ENCODE measurements around the gene RBL2.
"Not testable (repeated sequence)": the region's sequence is repeated elsewhere in the genome, so short reads cannot be mapped to it uniquely, and the experiment has no call there.

RBL2 gene

DNA sequence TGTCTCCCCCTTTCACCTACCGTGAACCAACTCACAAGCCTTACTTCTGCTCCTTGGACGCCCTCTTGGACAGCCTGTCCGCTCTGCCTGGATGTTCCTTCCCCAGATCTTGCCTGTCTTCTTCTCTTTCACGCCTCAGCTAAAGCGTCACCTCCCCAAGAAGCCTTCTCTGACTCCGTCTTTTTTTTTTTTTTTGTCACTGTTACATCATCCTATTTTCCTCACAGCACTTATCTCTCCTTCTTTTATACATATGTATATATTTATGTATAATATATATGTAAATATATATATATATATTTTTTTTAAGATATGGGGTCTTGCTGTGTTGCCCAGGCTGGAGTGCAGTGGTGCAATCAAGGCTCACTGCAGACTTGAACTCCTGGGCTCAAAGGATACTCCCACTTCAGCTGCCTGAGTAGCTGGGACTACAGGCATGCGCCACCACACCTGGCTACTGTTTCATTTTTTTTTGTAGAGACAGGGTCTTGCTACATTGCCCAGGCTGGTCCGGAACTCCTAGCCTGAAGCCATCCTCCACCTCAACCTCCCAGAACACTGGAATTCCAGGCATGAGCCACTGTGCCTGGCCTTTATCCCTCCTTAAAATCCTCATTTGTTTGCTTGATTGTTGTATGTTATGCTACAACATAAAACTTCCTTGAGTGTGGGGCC lies 85.3 kb downstream of the RBL2 start:
- in situ Hi-C loops (cut with HindIII; ENCODE audit: low pct_ligation_motif_present, low pct_unique_long_range_greater_than_20kb, low sequenced_read_pairs): no loop called here
- no peak for DNase-seq

DNA sequence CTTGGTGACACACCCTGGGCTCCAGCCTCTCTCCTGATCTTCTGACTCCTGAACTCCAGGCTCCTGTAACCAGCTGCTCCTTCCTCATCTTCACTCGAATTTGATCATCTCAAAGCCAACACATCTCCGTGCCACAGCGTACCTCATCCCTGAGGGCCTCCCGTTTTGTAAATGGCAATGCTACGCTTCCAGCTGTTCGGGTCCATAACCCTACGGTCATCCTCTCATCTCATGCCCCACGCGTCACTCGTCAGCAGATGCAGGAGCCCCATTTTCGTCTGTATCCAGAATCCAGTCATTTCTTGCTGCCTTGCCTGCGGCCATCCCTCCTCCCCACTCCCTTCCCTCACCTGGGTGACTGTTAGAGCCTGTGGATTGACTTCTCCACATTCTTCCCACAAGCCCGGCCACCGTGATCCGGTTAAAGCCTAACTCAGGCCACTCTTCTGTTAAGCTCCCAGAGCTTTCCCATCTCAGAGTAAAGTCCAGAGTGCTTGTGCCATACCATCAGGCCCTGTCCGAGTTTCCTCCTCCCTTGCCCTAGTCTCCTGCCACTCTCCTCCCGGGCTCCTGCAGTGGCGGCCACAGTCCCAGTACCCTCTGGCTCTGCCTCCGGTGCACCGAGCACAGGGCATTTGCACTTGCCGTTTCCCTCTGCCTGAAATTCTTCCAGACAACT lies 89.0 kb downstream of the RBL2 start:
- DNase-seq: no peak
- in situ Hi-C loops (cut with HindIII; ENCODE audit: low pct_ligation_motif_present, low pct_unique_long_range_greater_than_20kb, low sequenced_read_pairs): no loop called here

DNA sequence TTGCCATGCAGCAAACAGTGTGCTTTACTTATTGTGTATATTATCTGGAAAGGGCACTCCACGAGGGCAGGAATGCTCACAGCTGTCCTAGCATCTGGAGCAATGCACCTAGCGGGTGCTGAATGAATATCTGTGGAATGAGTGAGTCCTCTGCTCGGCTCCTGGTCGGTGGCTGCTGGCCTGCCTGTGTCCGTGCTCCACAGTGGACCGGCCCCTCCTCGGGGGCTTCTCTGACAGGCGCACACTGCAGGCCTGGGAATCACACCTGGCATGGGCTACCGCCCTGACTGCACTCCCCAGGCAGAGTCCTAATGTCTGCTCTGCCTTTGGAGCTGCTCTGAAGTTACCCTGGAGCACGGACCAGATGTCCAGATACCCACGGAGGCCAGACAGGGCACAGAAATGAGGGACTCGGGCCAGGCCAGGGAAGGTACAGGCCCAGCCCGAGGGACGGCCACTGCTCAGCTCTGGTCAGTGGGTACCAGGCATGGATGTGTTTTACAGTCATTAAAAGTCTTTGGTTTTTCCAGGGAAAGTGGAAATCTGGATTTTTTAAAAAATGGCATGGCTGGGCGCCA lies 89.8 kb downstream of the RBL2 start:
- no peak for DNase-seq
- in situ Hi-C loops (cut with HindIII; ENCODE audit: low pct_ligation_motif_present, low pct_unique_long_range_greater_than_20kb, low sequenced_read_pairs): no loop called here

DNA sequence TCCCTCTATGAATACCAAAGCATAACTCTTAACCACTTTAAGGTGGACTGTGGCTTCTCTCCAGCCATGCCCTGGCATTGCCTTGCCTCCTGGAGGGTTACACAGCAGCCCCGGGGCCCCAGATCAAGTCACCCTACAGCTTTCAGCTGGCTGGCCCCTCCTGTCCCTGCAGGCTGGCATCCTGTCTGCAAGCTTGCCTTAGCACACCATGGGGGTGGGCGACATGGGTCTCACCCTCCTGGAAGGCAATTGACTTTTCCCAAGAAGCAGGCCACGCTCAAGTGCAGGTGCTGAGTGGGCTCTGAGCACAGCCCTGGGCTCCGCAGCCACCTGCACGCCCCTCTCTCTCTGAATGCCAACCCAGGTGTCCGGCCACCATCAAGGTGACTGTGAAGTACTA lies 94.5 kb downstream of the RBL2 start:
- in situ Hi-C loops (cut with HindIII; ENCODE audit: low pct_ligation_motif_present, low pct_unique_long_range_greater_than_20kb, low sequenced_read_pairs): no loop called here
- no peak for DNase-seq

DNA sequence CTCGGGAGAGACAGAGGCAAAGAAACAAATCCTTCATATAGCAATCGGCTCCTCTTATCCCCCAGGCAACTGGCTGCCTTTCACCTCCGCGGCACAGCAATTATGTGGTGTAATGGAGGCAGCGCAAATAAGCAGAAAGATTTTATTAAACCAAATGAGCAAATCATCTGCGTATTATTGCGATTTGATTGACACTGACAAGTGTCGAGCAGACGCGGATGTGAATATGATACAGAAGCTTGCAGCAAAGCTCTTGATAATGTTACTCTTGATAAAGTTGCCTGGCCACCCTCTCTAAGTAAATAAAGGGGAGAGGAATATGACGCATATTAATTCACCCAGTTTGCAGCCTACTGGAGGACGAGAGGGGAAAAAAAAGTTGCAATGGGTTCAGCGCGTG lies 95.2 kb downstream of the RBL2 start:
- in situ Hi-C loops (cut with HindIII; ENCODE audit: low pct_ligation_motif_present, low pct_unique_long_range_greater_than_20kb, low sequenced_read_pairs): no loop called here
- DNase-seq: no peak

DNA sequence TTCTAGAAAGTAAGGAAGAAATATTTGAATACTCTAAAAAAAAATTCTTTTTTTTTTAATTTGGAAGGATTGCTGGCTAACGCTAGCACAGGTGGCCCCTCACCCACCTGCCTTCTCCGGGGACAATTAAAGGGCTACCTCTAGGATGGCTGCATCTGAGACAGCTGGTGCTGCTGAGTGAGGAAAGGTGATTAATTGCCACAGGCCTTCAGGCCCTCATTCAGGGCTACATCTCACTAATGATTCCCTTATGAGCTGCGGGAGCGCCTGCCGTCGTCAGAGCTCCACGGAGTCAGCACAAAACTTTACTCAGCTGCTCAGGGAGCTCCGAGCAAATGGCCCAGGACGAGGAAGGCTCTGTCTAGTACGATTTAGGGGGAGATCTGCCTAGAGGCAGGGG lies 95.8 kb downstream of the RBL2 start:
- in situ Hi-C loops (cut with HindIII; ENCODE audit: low pct_ligation_motif_present, low pct_unique_long_range_greater_than_20kb, low sequenced_read_pairs): no loop called here

DNA sequence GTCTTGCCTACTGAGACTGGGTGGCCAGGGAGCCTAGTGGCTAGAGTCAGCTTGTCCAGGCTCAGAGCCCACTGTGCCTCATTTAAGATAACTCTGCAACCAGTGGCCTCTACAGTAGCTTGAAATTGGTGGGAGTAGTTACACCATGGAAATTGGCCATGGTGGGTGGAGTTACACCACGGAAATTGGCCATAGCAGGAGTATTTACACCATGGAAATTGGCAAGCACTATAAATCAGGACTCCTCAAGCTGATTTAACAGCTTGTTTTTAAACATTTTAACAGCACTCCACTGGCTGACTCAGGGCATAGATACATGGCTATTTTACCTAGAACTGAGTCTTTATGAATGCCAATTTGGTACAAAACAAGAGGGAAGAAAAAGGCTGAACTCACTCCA lies 96.5 kb downstream of the RBL2 start:
- DNase-seq: no peak
- in situ Hi-C loops (cut with HindIII; ENCODE audit: low pct_ligation_motif_present, low pct_unique_long_range_greater_than_20kb, low sequenced_read_pairs): no loop called here

More for the DNA sequence above, 95.8 kb downstream of the RBL2 start:
- DNase-seq: no peak

DNA sequence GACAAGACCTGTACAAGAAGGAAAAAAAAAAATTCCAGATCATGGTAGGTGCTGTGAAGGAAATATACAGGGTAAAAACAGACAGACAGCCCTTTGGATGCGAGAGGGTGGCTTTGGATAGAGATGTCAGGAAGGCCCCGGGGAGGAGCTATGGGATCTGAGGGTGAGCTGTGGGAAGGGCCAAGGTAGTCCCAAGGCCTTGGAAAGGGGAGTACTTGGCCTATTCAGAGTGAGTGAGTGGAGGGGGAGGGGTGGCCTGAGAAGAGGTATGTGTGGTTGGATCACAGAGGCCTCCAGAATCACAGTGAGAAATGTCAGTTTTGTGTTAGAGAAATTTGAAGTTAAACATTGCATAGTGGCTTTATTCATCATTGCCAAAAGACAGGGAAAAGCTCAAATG lies 99.9 kb downstream of the RBL2 start:
- in situ Hi-C loops (cut with HindIII; ENCODE audit: low pct_ligation_motif_present, low pct_unique_long_range_greater_than_20kb, low sequenced_read_pairs): no loop called here
- DNase-seq: no peak

DNA sequence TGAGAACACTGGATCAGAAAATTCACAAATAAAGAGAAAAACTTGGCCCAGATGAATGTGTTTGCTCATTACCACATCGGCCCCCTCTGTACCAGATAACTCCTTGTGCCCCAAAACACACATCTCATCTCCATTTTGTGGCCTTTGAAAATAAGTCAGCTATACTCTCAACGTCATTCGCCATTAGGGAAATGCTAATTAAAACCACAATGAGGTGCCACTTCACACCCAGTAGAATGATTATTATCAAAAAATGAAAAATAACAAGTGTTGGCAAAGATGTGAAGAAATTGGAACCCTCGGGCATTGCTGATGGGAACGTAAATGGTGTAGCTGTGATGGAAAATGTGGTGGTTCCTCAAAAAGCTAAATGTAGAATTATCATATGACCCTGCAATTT lies 103.4 kb downstream of the RBL2 start:
- DNase-seq: no peak
- in situ Hi-C loops (cut with HindIII; ENCODE audit: low pct_ligation_motif_present, low pct_unique_long_range_greater_than_20kb, low sequenced_read_pairs): no loop called here

DNA sequence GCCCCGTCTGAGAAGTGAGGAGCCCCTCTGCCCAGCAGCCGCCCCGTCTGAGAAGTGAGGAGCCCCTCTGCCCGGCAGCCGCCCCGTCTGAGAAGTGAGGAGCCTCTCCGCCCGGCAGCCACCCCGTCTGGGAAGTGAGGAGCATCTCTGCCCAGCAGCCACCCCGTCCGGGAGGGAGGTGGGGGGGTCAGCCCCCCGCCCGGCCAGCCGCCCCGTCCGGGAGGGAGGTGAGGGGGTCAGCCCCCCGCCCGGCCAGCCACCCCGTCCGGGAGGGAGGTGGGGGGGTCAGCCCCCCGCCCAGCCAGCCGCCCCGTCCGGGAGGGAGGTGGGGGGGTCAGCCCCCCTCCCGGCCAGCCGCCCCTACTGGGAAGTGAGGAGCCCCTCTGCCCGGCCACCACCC lies 105.1 kb downstream of the RBL2 start:
- DNase-seq; in situ Hi-C loops (cut with HindIII; ENCODE audit: low pct_ligation_motif_present, low pct_unique_long_range_greater_than_20kb, low sequenced_read_pairs): not testable (repeated sequence)

DNA sequence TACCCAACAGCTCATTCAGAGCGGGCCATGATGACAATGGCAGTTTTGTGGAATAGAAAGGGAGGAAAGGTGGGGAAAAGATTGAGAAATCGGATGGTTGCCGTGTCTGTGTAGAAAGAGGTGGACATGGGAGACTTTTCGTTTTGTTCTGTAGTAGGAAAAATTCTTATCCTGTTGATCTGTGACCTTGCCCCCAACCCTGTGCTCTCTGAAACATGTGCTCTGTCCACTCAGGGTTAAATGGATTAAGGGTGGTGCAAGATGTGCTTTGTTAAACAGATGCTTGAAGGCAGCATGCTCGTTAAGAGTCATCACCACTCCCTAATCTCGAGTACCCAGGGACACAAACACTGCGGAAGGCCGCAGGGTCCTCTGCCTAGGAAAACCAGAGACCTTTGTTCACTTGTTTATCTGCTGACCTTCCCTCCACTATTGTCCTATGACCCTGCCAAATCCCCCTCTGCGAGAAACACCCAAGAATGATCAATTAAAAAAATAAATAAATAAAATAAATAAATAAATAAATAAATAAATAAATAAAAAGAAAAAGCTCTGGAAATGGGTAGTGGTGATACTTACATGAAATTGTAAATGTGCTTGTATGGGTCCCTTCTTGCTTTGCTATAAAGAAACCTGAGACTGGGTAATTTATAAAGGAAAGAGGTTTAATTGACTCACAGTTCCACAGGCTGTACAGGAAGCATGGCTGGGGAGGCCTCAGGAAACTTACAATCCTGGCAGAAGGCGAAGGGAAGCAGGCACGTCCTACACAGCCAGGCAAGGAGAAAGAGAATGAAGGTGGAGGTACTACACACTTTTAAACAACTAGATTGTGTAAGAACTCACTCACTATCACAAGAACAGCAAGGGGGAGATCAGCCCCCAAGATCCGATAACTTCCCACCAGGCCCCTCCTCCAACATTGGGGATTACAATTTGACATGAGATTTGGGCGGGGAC lies 105.8 kb downstream of the RBL2 start:
- in situ Hi-C loops (cut with HindIII; ENCODE audit: low pct_ligation_motif_present, low pct_unique_long_range_greater_than_20kb, low sequenced_read_pairs); DNase-seq: not testable (repeated sequence)

Measured in ACHN (cell line).